ENCODE results near the gene AKT3.

DNA sequence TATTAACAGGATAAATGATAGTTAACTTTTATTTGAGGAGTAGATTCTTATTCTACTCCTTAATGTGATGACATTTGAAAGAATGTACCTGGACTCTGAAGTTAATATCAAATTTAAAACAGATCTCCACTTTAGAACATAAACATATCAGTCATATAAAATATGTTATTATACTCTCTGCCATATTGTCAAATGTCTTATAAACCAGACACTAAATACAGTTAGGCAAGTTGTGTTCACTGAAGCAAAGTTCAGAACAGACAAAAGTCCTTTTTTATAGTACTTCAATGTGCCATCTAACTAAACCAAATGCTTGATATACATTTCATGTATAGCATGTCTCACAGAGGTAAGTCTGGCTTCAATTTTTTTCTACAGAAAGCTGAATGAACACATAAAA lies 285.2 kb downstream of the AKT3 start:
- TF ChIP-seq, protein P1, sequence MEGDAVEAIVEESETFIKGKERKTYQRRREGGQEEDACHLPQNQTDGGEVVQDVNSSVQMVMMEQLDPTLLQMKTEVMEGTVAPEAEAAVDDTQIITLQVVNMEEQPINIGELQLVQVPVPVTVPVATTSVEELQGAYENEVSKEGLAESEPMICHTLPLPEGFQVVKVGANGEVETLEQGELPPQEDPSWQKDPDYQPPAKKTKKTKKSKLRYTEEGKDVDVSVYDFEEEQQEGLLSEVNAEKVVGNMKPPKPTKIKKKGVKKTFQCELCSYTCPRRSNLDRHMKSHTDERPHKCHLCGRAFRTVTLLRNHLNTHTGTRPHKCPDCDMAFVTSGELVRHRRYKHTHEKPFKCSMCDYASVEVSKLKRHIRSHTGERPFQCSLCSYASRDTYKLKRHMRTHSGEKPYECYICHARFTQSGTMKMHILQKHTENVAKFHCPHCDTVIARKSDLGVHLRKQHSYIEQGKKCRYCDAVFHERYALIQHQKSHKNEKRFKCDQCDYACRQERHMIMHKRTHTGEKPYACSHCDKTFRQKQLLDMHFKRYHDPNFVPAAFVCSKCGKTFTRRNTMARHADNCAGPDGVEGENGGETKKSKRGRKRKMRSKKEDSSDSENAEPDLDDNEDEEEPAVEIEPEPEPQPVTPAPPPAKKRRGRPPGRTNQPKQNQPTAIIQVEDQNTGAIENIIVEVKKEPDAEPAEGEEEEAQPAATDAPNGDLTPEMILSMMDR (IDR thresholded peaks at IDR 0.05): no peak
- TF ChIP-seq POLR2A (IDR thresholded peaks at IDR 0.05): no peak

All from upper lobe of left lung (tissue), 4 donors.